HepG2 (cell line): ENCODE results near the gene CRAT. TPM values are rescaled to one million over a fixed set of nuclear protein-coding genes. Genes with fewer than 3 reads are reported as not detected.

Experiments
- ASH2L ChIP-seq: fragments of 300-600, 200-600 bp; sonication (generic); IDR thresholded peaks from 2 replicates; pipeline ENCODE4 v1.7.0; 2017; ENCODE audit warnings: low read depth, mild to moderate bottlenecking, moderate library complexity, mixed read lengths, low read length; ENCODE audit not compliant: insufficient read length
- CCAR2 ChIP-seq: fragments of 200-400 bp; formaldehyde crosslinking; optimal IDR thresholded peaks from 2 replicates; pipeline ENCODE3; 2018; ENCODE audit warnings: low read depth, mild to moderate bottlenecking, low read length, moderate library complexity
- CENPX ChIP-seq: sonication (generic); formaldehyde crosslinking; IDR thresholded peaks from 2 replicates; pipeline ENCODE4 v1.9.0; 2021; ENCODE audit warnings: mild to moderate bottlenecking, missing genetic modification reagents, moderate library complexity
- FLYWCH1 ChIP-seq: sonication (generic); formaldehyde crosslinking; IDR thresholded peaks from 2 replicates; pipeline ENCODE4 v1.8.1; 2023; ENCODE audit warnings: mild to moderate bottlenecking, missing genetic modification reagents
- HES4 ChIP-seq: sonication (generic); formaldehyde crosslinking; IDR thresholded peaks from 2 replicates; pipeline ENCODE4 v1.9.0; 2021; ENCODE audit warnings: mild to moderate bottlenecking, missing genetic modification reagents, borderline replicate concordance
- JDP2 ChIP-seq: sonication (generic); formaldehyde crosslinking; IDR thresholded peaks from 2 replicates; pipeline ENCODE4 v1.8.1; 2022; ENCODE audit warnings: missing genetic modification reagents, borderline replicate concordance
- MXD4 ChIP-seq: IDR thresholded peaks from 2 replicates; pipeline ENCODE4 v1.6.1; 2016; ENCODE audit warnings: mild to moderate bottlenecking, missing biosample characterization, missing genetic modification reagents
- MYNN ChIP-seq: sonication (generic); formaldehyde crosslinking; IDR thresholded peaks from 2 replicates; pipeline ENCODE4 v1.4.0; 2020; ENCODE audit warnings: mild to moderate bottlenecking, low read depth, missing genetic modification reagents
- NR2C2 ChIP-seq: sonication (generic); formaldehyde crosslinking; IDR thresholded peaks from 2 replicates; pipeline ENCODE4 v1.4.0; 2020; ENCODE audit warnings: missing genetic modification reagents, mild to moderate bottlenecking, moderate library complexity, borderline replicate concordance
- RFXAP ChIP-seq: sonication (generic); formaldehyde crosslinking; IDR thresholded peaks from 2 replicates; pipeline ENCODE4 v1.4.0; 2020; ENCODE audit warnings: missing genetic modification reagents, borderline replicate concordance
- SNAPC2 ChIP-seq: sonication (generic); formaldehyde crosslinking; IDR thresholded peaks from 2 replicates; pipeline ENCODE4 v1.8.1; 2022; ENCODE audit warnings: mild to moderate bottlenecking, missing genetic modification reagents
- SP5 ChIP-seq: IDR thresholded peaks from 2 replicates; pipeline ENCODE4 v1.6.1; 2016; ENCODE audit warnings: low read depth, borderline replicate concordance
- ZNF484 ChIP-seq: sonication (generic); formaldehyde crosslinking; IDR thresholded peaks from 2 replicates; pipeline ENCODE4 v1.5.1; 2020; ENCODE audit warnings: mild to moderate bottlenecking, low read depth, missing genetic modification reagents, borderline replicate concordance
- ZNF556 ChIP-seq: sonication (generic); formaldehyde crosslinking; IDR thresholded peaks from 2 replicates; pipeline ENCODE4 v1.4.0; 2020; ENCODE audit warnings: mild to moderate bottlenecking, missing genetic modification reagents, borderline replicate concordance
- ZNF564 ChIP-seq: sonication (generic); formaldehyde crosslinking; IDR thresholded peaks from 2 replicates; pipeline ENCODE4 v1.8.1; 2023; ENCODE audit warnings: mild to moderate bottlenecking, missing genetic modification reagents
- ZNF577 ChIP-seq: sonication (generic); formaldehyde crosslinking; IDR thresholded peaks from 2 replicates; pipeline ENCODE4 v1.4.0; 2020; ENCODE audit warnings: mild to moderate bottlenecking, low read depth, missing genetic modification reagents, borderline replicate concordance
- polyA plus RNA-seq, 8 experiments: library from polyadenylated mRNA; depleted of rRNA in 3 of 8; stranded (reverse) in 7 of 8; unstranded in 1 of 8; fragments of >200 nt; fragmentation: Illumina TruSeq in 4 of 8; extraction: Trizol in 4 of 8; gene quantifications; 2 replicates each; pipeline versions ENCODE4 v1.2.1 to v1.2.3, GENCODE V29; 2011 to 2016; ENCODE audit warnings: low read depth in 4 of 8, missing spikeins in 1 of 8, mixed read lengths in 1 of 8; ENCODE audit not compliant: insufficient read depth in 1 of 8
- total RNA-seq, 5 experiments: library from RNA; depleted of rRNA; stranded (reverse); fragments of >200 nt; fragmentation: Illumina TruSeq; extraction: Trizol; gene quantifications; 2 replicates each; pipeline ENCODE4 v1.2.3, GENCODE V29; 2016; ENCODE audit warnings: low read depth in 1 of 5
- TF ChIP-seq, protein P1 (sequence below): sonication (generic); formaldehyde crosslinking; IDR thresholded peaks from 2 replicates; pipeline ENCODE4 v1.4.0; 2020; ENCODE audit warnings: missing genetic modification reagents
- TF ChIP-seq, protein P2 (sequence below): IDR thresholded peaks from 2 replicates; pipeline ENCODE4 v1.6.1; 2012; ENCODE audit warnings: inconsistent platforms
- TF ChIP-seq, protein P3 (sequence below): sonication (generic); formaldehyde crosslinking; IDR thresholded peaks from 2 replicates; pipeline ENCODE4 v1.5.0; 2020; ENCODE audit warnings: mild to moderate bottlenecking, missing genetic modification reagents
- TF ChIP-seq, protein P4 (sequence below): sonication (generic); formaldehyde crosslinking; IDR thresholded peaks from 2 replicates; pipeline ENCODE4 v1.9.0; 2022; ENCODE audit warnings: missing genetic modification reagents, mild to moderate bottlenecking, borderline replicate concordance
- TF ChIP-seq, protein P5 (sequence below): sonication (generic); formaldehyde crosslinking; IDR thresholded peaks from 2 replicates; pipeline ENCODE4 v1.5.0; 2020; ENCODE audit warnings: mild to moderate bottlenecking, missing genetic modification reagents

The CRAT gene
- total and polyA plus RNA-seq, 2 of the 13 experiments (the other 11 are each of a cell fraction or from before 2014, with no cell fraction given) = 26.1 to 26.6 TPM

DNA sequence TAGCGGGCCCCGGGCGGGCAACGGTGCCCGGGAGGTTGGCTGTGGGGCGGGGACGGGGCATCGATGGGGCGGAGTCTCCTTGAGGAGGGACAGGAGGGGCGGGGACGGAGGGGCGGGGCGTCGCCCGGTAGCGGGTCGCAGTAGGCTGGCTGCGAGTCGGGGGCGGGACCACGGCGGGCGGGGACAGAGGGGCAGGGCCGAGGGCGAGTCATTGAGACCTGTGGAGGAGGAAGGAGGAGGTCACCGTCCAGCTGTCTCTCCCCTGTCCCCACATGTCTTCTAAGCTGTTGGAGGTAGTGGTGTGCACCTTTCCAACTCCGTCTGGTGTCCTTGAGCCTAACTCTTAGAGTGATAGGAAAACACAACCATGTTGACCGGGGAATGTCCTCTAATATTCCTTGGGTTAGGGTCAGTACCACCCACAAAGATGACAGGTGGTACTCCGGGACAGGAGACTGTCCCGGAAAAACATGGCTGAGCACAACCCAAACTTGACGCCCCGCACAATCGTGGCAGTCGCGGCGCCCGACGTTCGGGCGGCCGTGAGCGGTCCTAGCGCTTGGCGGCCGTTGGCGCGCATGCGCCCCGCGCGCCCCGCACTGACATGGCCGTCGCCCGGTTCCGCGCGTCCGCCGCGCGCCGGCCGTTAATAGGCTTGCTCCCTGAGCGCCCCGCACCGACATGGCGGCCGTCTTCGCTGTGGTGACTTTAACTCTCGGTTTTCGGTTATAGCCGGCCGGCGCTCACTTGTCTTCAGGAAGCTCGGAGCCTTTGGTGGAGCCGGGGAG, at the start of gene CRAT, which contains the start of gene PTPA (continued):
- TF ChIP-seq, protein P1, sequence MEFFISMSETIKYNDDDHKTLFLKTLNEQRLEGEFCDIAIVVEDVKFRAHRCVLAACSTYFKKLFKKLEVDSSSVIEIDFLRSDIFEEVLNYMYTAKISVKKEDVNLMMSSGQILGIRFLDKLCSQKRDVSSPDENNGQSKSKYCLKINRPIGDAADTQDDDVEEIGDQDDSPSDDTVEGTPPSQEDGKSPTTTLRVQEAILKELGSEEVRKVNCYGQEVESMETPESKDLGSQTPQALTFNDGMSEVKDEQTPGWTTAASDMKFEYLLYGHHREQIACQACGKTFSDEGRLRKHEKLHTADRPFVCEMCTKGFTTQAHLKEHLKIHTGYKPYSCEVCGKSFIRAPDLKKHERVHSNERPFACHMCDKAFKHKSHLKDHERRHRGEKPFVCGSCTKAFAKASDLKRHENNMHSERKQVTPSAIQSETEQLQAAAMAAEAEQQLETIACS (CRISPR knock-in tag) = peak; percentile 57; the same call in 1 of the 2 replicates
- TF ChIP-seq ASH2L = peak; percentile 61
- no peak for TF ChIP-seq ZNF484
- no peak for TF ChIP-seq CCAR2
- TF ChIP-seq ZNF577 = no peak
- no peak for TF ChIP-seq SNAPC2 (CRISPR knock-in tag)
- peak; percentile 51; the same call in 1 of the 2 replicates for TF ChIP-seq NR2C2
- peak; percentile 43 for TF ChIP-seq HES4 (CRISPR knock-in tag)
- no peak for TF ChIP-seq FLYWCH1 (CRISPR knock-in tag)
- TF ChIP-seq ZNF564 (CRISPR knock-in tag) = peak; percentile 34
- TF ChIP-seq CENPX (CRISPR knock-in tag) = no peak
- TF ChIP-seq, protein P2, sequence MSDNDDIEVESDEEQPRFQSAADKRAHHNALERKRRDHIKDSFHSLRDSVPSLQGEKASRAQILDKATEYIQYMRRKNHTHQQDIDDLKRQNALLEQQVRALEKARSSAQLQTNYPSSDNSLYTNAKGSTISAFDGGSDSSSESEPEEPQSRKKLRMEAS = peak; percentile 72
- TF ChIP-seq, protein P3, sequence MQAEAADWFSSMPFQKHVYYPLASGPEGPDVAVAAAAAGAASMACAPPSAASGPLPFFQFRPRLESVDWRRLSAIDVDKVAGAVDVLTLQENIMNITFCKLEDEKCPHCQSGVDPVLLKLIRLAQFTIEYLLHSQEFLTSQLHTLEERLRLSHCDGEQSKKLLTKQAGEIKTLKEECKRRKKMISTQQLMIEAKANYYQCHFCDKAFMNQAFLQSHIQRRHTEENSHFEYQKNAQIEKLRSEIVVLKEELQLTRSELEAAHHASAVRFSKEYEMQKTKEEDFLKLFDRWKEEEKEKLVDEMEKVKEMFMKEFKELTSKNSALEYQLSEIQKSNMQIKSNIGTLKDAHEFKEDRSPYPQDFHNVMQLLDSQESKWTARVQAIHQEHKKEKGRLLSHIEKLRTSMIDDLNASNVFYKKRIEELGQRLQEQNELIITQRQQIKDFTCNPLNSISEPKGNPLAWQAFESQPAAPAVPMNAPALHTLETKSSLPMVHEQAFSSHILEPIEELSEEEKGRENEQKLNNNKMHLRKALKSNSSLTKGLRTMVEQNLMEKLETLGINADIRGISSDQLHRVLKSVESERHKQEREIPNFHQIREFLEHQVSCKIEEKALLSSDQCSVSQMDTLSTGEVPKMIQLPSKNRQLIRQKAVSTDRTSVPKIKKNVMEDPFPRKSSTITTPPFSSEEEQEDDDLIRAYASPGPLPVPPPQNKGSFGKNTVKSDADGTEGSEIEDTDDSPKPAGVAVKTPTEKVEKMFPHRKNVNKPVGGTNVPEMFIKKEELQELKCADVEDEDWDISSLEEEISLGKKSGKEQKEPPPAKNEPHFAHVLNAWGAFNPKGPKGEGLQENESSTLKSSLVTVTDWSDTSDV (CRISPR knock-in tag) = no peak
- peak; percentile 32; the same call in 1 of the 2 replicates for TF ChIP-seq SP5 (CRISPR knock-in tag)
- TF ChIP-seq RFXAP (CRISPR knock-in tag) = no peak
- TF ChIP-seq MXD4 = no peak
- TF ChIP-seq MYNN (CRISPR knock-in tag) = no peak
- TF ChIP-seq, protein P4, sequence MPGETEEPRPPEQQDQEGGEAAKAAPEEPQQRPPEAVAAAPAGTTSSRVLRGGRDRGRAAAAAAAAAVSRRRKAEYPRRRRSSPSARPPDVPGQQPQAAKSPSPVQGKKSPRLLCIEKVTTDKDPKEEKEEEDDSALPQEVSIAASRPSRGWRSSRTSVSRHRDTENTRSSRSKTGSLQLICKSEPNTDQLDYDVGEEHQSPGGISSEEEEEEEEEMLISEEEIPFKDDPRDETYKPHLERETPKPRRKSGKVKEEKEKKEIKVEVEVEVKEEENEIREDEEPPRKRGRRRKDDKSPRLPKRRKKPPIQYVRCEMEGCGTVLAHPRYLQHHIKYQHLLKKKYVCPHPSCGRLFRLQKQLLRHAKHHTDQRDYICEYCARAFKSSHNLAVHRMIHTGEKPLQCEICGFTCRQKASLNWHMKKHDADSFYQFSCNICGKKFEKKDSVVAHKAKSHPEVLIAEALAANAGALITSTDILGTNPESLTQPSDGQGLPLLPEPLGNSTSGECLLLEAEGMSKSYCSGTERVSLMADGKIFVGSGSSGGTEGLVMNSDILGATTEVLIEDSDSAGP (CRISPR knock-in tag) = no peak; the same call in 1 of the 2 replicates
- TF ChIP-seq, protein P5, sequence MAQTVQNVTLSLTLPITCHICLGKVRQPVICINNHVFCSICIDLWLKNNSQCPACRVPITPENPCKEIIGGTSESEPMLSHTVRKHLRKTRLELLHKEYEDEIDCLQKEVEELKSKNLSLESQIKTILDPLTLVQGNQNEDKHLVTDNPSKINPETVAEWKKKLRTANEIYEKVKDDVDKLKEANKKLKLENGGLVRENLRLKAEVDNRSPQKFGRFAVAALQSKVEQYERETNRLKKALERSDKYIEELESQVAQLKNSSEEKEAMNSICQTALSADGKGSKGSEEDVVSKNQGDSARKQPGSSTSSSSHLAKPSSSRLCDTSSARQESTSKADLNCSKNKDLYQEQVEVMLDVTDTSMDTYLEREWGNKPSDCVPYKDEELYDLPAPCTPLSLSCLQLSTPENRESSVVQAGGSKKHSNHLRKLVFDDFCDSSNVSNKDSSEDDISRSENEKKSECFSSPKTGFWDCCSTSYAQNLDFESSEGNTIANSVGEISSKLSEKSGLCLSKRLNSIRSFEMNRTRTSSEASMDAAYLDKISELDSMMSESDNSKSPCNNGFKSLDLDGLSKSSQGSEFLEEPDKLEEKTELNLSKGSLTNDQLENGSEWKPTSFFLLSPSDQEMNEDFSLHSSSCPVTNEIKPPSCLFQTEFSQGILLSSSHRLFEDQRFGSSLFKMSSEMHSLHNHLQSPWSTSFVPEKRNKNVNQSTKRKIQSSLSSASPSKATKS (CRISPR knock-in tag) = no peak
- no peak for TF ChIP-seq JDP2 (CRISPR knock-in tag)
- TF ChIP-seq ZNF556 (CRISPR knock-in tag) = no peak; the same call in 1 of the 2 replicates
